HFFc6 (cell line): Measurements from ENCODE around the gene SLC10A3. TPM values are rescaled to one million over a fixed set of nuclear protein-coding genes. Genes with fewer than 3 reads are reported as not detected.

Experiments used
- DNase-seq: peaks from one replicate; pipeline ENCODE4 v3.0.0-alpha.2; 2018
- H3K27ac Mint-ChIP-seq: 2 replicates; pipeline ENCODE4 v1.8.0; 2020; ENCODE audit warnings: mild to moderate bottlenecking, mixed read lengths
- H3K27me3 Mint-ChIP-seq: 2 replicates; pipeline ENCODE4 v1.8.0; 2021; ENCODE audit warnings: mild to moderate bottlenecking, moderate library complexity, mixed read lengths; ENCODE audit not compliant: insufficient read depth
- H3K36me3 Mint-ChIP-seq: 2 replicates; pipeline ENCODE4 v1.8.0; 2021; ENCODE audit warnings: low read depth, mixed read lengths
- H3K4me1 Mint-ChIP-seq: 2 replicates; pipeline ENCODE4 v1.8.0; 2020; ENCODE audit warnings: low read depth, mixed read lengths
- H3K4me3 Mint-ChIP-seq: 2 replicates; pipeline ENCODE4 v1.8.0; 2020; ENCODE audit warnings: mild to moderate bottlenecking, moderate library complexity, mixed read lengths
- H3K9me3 Mint-ChIP-seq: 2 replicates; pipeline ENCODE4 v1.8.0; 2020; ENCODE audit warnings: mild to moderate bottlenecking, mixed read lengths
- CTCF ChIP-seq: fragments of 200-600 bp; sonication (generic); IDR thresholded peaks from 2 replicates; pipeline ENCODE4 v1.5.0; 2021; ENCODE audit warnings: antibody characterized with exemption, mild to moderate bottlenecking
- microRNA-seq: library from miRNA; unstranded; fragments of <30 nt; microRNA quantifications from one replicate; pipeline ENCODE4, GENCODE V29; 2019
- total RNA-seq, 6 experiments: library from RNA; stranded (reverse); fragmentation: NEBNext Ultra II Directional; extraction: Animal tissue kit (Norgen Biotek cat#: 25700); gene quantifications; 2 replicates in 1 of 6; 3 replicates in 5 of 6; pipeline ENCODE4 v1.2.3, GENCODE V29; 2021

SLC10A3 gene
- total RNA-seq, 6 experiments from 2014 or later = 34.6 to 46.5 (median 37.7) TPM

GRCh38 chrX:154439841-154440240 lies 50.6 kb downstream of the SLC10A3 start:
- no peak for TF ChIP-seq CTCF
- Mint-ChIP-seq H3K4me1 (peaks cover 20% of the 10 kb centered on the region; the same call in 1 of the 2 replicates), H3K36me3 (peaks cover 8% of the 10 kb centered on the region), H3K9me3 (no peaks in the 10 kb centered on the region), H3K27me3 (no peaks in the 10 kb centered on the region; the same call in 1 of the 2 replicates), H3K4me3 (no peak overlapping the region), H3K27ac (no peak overlapping the region)
- no peak for DNase-seq

- Mint-ChIP-seq H3K4me1 (peaks cover 16% of the 10 kb centered on the region; the same call in 1 of the 2 replicates), H3K9me3 (no peaks in the 10 kb centered on the region), H3K4me3 (peak overlapping the region; percentile 94), H3K36me3 (peaks cover 8% of the 10 kb centered on the region), H3K27me3 (no peaks in the 10 kb centered on the region; the same call in 1 of the 2 replicates), H3K27ac (peak overlapping the region; percentile 82)
- TF ChIP-seq CTCF = no peak
- DNase-seq = no peak
These were observed 52.2 kb downstream of the SLC10A3 start for GRCh38 chrX:154437971-154438893.

Small RNAs within 50 kb of the gene (microRNA-seq; reads per million reads assigned to microRNA genes)
- gene MIR6858 = 114 reads per million, percentile 51 among the genes with 10 or more reads in this experiment

Other genes starting within 250 kb of the SLC10A3 start
- gene OPN1MW3, start 233.0 kb downstream of the SLC10A3 start, total RNA-seq = not detected
- not detected for gene TEX28, start 195.5 kb downstream of the SLC10A3 start, total RNA-seq
- not detected for gene TKTL1, start 194.8 kb downstream of the SLC10A3 start, total RNA-seq
- gene FLNA, start 116.0 kb downstream of the SLC10A3 start, total RNA-seq = 1,000 to 10,000 TPM; 2,260 to 2,886 (median 2,666) TPM
- 100 to 1,000 TPM in 4 of 6 experiments, 10 to 100 TPM in 2; 84.8 to 119 (median 108) TPM for gene EMD, start 111.3 kb downstream of the SLC10A3 start, total RNA-seq
- gene RPL10, start 92.3 kb downstream of the SLC10A3 start, total RNA-seq = 1,000 to 10,000 TPM; 1,764 to 1,978 (median 1,934) TPM
- 10 to 100 TPM; 74.8 to 96.3 (median 87.4) TPM for gene DNASE1L1, start 81.4 kb downstream of the SLC10A3 start, total RNA-seq
- gene TAFAZZIN, start 79.1 kb downstream of the SLC10A3 start, total RNA-seq = 10 to 100 TPM; 13.0 to 17.3 (median 15.1) TPM
- gene ATP6AP1, start 62.0 kb downstream of the SLC10A3 start, total RNA-seq = 100 to 1,000 TPM; 107 to 154 (median 123) TPM
- 100 to 1,000 TPM; 144 to 154 (median 147) TPM for gene GDI1, start 53.5 kb downstream of the SLC10A3 start, total RNA-seq
- gene FAM50A, start 46.5 kb downstream of the SLC10A3 start, total RNA-seq = 100 to 1,000 TPM in 1 of 6 experiments, 10 to 100 TPM in 5; 77.3 to 103 (median 86.9) TPM
- 10 to 100 TPM; 66.2 to 98.7 (median 79.8) TPM for gene PLXNA3, start 32.3 kb downstream of the SLC10A3 start, total RNA-seq
- gene LAGE3, start 11.3 kb downstream of the SLC10A3 start, total RNA-seq = 10 to 100 TPM; 13.8 to 18.3 (median 17.4) TPM
- 10 to 100 TPM; 26.7 to 31.6 (median 29.7) TPM for gene UBL4A, start 4.0 kb downstream of the SLC10A3 start, total RNA-seq
- gene FAM3A, start 25.6 kb upstream of the SLC10A3 start, total RNA-seq = 10 to 100 TPM; 56.9 to 67.8 (median 59.4) TPM
- gene G6PD, start 56.2 kb upstream of the SLC10A3 start, total RNA-seq = 100 to 1,000 TPM; 119 to 226 (median 192) TPM
- 10 to 100 TPM; 32.5 to 38.9 (median 37.5) TPM for gene IKBKG, start 57.0 kb upstream of the SLC10A3 start, total RNA-seq
- not detected for gene CTAG1A, start 94.5 kb upstream of the SLC10A3 start, total RNA-seq
- not detected for gene CTAG1B, start 128.7 kb upstream of the SLC10A3 start, total RNA-seq
- not detected for gene CTAG2, start 162.9 kb upstream of the SLC10A3 start, total RNA-seq